GM21423 (cell line): ENCODE measurements around the gene ZNF599.
"Not testable (repeated sequence)": the region's sequence is repeated elsewhere in the genome, so short reads cannot be mapped to it uniquely, and the experiment has no call there.

Experiments used
- ATAC-seq: cut with Tn5 transposase; IDR thresholded peaks from one replicate; pipeline ENCODE4 v1.9.1; 2021; ENCODE audit warnings: mild to moderate bottlenecking, moderate library complexity; ENCODE audit not compliant: unreplicated experiment

ZNF599 gene

GRCh38 chr19:34772697-34773554 is at the start of gene ZNF599:
ZNF599 (minus strand) TSS chr19:34773215; CDS start chr19:34772841, 374 bp downstream.
- ATAC-seq, result peak; percentile 96

- no peak for ATAC-seq
These were observed 45.3 kb upstream of the ZNF599 start for GRCh38 chr19:34818270-34818669.

GRCh38 chr19:34816708-34817107 is 43.7 kb upstream of the ZNF599 start:
- ATAC-seq, result no peak

- ATAC-seq, result no peak
These were observed 35.6 kb upstream of the ZNF599 start for GRCh38 chr19:34808566-34808965.

GRCh38 chr19:34806976-34807860 is 34.2 kb upstream of the ZNF599 start:
- no peak for ATAC-seq

- ATAC-seq, result no peak
These were observed 31.1 kb upstream of the ZNF599 start for GRCh38 chr19:34804115-34804514.

GRCh38 chr19:34796953-34797352 is 23.9 kb upstream of the ZNF599 start:
- ATAC-seq, result not testable (repeated sequence)

GRCh38 chr19:34794066-34794960 is 21.3 kb upstream of the ZNF599 start:
- no peak for ATAC-seq

- ATAC-seq, result no peak
These were observed 20.6 kb upstream of the ZNF599 start for GRCh38 chr19:34793565-34793964.

- ATAC-seq, result no peak
These were observed 15.1 kb upstream of the ZNF599 start for GRCh38 chr19:34788074-34788473.

- ATAC-seq, result no peak
These were observed 14.2 kb upstream of the ZNF599 start for GRCh38 chr19:34787059-34787824.

GRCh38 chr19:34786236-34786635 is 13.2 kb upstream of the ZNF599 start:
- no peak for ATAC-seq

- no peak for ATAC-seq
These were observed 6.6 kb upstream of the ZNF599 start for GRCh38 chr19:34779652-34780051.

GRCh38 chr19:34778342-34778741 is 5.3 kb upstream of the ZNF599 start:
- ATAC-seq, result no peak

- ATAC-seq, result no peak
These were observed 1.8 kb upstream of the ZNF599 start for GRCh38 chr19:34774857-34775256.

- no peak for ATAC-seq
These were observed 495 bp upstream of the ZNF599 start for GRCh38 chr19:34773555-34773864.

GRCh38 chr19:34767951-34768350 is 5.1 kb downstream of the ZNF599 start:
- ATAC-seq, result no peak

GRCh38 chr19:34766386-34766785 is 6.6 kb downstream of the ZNF599 start:
- no peak for ATAC-seq

GRCh38 chr19:34759218-34759917 is 13.6 kb downstream of the ZNF599 start:
- ATAC-seq, result no peak

GRCh38 chr19:34757441-34757840 is 15.6 kb downstream of the ZNF599 start:
- ATAC-seq, result no peak
